Glutamatergic neuron (in vitro differentiated cells): Measurements from ENCODE around the gene FAM234A. TPM values are rescaled to one million over a fixed set of nuclear protein-coding genes. Genes with fewer than 3 reads are reported as not detected.

Experiments
- DNase-seq: peaks from one replicate; pipeline ENCODE4 v3.0.0; 2022
- H3K27ac Mint-ChIP-seq: one replicate; pipeline ENCODE4 v1.8.0; 2020; ENCODE audit warnings: mild to moderate bottlenecking, mixed read lengths, inconsistent platforms; ENCODE audit not compliant: unreplicated experiment
- H3K27me3 Mint-ChIP-seq: one replicate; pipeline ENCODE4 v1.8.0; 2020; ENCODE audit warnings: mild to moderate bottlenecking, moderate library complexity, mixed read lengths, inconsistent platforms; ENCODE audit not compliant: unreplicated experiment
- H3K36me3 Mint-ChIP-seq: one replicate; pipeline ENCODE4 v1.8.0; 2020; ENCODE audit warnings: mild to moderate bottlenecking, mixed read lengths, inconsistent platforms; ENCODE audit not compliant: unreplicated experiment
- H3K4me1 Mint-ChIP-seq: one replicate; pipeline ENCODE4 v1.8.0; 2020; ENCODE audit warnings: mild to moderate bottlenecking, low read depth, mixed read lengths, inconsistent platforms; ENCODE audit not compliant: unreplicated experiment
- H3K4me3 Mint-ChIP-seq: one replicate; pipeline ENCODE4 v1.8.0; 2020; ENCODE audit warnings: mild to moderate bottlenecking, mixed read lengths, inconsistent platforms; ENCODE audit not compliant: unreplicated experiment
- H3K9me3 Mint-ChIP-seq: one replicate; pipeline ENCODE4 v1.8.0; 2020; ENCODE audit warnings: mild to moderate bottlenecking, moderate library complexity, mixed read lengths, inconsistent platforms; ENCODE audit not compliant: unreplicated experiment
- total RNA-seq: library from RNA; stranded (reverse); fragmentation: NEBNext Ultra II Directional; extraction: Animal tissue kit (Norgen Biotek cat#: 25700); gene quantifications from one replicate; pipeline ENCODE4 v1.2.1, GENCODE V29; 2021; ENCODE audit not compliant: unreplicated experiment
- TF ChIP-seq, protein P1 (sequence below): fragments of 200-600 bp; sonication (generic); IDR thresholded peaks from one replicate; pipeline ENCODE4 v1.5.0; 2021; ENCODE audit not compliant: partially characterized antibody, unreplicated experiment

FAM234A gene
- total RNA-seq, 1 donor from 2014 or later = 82.7 TPM

DNA sequence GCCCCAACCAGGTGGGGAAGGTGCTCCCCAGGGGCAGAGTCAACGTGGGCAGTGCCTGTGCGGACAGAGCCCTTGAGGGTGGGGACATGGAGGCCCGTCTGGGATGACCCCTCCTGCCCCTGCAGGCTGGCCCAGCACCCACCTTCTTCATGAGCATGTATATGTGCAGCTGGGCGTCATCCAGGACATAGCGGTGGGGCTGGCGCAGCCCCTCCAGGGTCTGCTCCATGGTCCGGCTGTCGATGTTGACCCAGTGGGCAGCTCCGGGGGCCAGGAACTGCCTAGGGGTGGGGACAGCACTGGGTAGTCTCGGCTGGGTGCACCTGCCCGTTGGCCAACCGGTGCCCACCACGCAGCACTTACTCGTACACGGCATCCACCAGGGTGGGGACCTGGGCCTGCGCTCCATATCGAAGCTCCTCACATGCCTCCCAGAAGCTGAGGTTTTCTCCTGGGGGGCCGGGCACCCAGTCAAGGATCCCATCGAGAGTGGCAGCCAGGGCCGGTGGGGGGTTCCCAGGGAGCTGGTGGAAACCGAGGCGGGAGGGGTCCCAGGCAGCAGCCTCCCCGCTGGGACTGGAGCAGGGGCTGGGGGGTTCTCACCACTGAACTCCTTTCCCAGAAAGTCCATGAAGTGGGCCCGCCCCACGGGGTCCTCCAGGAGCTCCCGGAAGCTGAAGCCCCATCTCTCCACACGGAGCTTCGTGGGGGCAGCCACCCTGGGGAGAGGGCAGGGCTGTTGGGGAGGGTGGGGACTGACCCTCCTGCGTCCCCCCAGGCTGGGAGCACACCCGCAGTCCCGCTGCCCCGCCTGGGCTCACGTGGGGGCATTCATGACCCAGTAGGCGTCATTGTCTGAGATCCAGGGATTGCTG lies 36.0 kb downstream of the FAM234A start:
- peaks cover 11% of the 10 kb centered on the region for H3K27me3 Mint-ChIP-seq

GRCh38 chr16:272633-273546 lies 38.3 kb downstream of the FAM234A start:
- Mint-ChIP-seq H3K36me3 (peaks cover 4% of the 10 kb centered on the region), H3K9me3 (peaks cover 10% of the 10 kb centered on the region), H3K4me1 (peaks cover 1% of the 10 kb centered on the region), H3K27ac (no peak overlapping the region), H3K4me3 (no peak overlapping the region), H3K27me3 (peaks cover 15% of the 10 kb centered on the region)
- DNase-seq = no peak
- TF ChIP-seq, protein P1, sequence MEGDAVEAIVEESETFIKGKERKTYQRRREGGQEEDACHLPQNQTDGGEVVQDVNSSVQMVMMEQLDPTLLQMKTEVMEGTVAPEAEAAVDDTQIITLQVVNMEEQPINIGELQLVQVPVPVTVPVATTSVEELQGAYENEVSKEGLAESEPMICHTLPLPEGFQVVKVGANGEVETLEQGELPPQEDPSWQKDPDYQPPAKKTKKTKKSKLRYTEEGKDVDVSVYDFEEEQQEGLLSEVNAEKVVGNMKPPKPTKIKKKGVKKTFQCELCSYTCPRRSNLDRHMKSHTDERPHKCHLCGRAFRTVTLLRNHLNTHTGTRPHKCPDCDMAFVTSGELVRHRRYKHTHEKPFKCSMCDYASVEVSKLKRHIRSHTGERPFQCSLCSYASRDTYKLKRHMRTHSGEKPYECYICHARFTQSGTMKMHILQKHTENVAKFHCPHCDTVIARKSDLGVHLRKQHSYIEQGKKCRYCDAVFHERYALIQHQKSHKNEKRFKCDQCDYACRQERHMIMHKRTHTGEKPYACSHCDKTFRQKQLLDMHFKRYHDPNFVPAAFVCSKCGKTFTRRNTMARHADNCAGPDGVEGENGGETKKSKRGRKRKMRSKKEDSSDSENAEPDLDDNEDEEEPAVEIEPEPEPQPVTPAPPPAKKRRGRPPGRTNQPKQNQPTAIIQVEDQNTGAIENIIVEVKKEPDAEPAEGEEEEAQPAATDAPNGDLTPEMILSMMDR = no peak

More for the DNA sequence above, 36.0 kb downstream of the FAM234A start:
- TF ChIP-seq, protein P1 = no peak
- H3K27ac Mint-ChIP-seq = no peak overlapping the region
- no peak overlapping the region for H3K4me3 Mint-ChIP-seq
- peaks cover 4% of the 10 kb centered on the region for H3K36me3 Mint-ChIP-seq
- peaks cover 1% of the 10 kb centered on the region for H3K4me1 Mint-ChIP-seq
- peaks cover 10% of the 10 kb centered on the region for H3K9me3 Mint-ChIP-seq
- no peak for DNase-seq

DNA sequence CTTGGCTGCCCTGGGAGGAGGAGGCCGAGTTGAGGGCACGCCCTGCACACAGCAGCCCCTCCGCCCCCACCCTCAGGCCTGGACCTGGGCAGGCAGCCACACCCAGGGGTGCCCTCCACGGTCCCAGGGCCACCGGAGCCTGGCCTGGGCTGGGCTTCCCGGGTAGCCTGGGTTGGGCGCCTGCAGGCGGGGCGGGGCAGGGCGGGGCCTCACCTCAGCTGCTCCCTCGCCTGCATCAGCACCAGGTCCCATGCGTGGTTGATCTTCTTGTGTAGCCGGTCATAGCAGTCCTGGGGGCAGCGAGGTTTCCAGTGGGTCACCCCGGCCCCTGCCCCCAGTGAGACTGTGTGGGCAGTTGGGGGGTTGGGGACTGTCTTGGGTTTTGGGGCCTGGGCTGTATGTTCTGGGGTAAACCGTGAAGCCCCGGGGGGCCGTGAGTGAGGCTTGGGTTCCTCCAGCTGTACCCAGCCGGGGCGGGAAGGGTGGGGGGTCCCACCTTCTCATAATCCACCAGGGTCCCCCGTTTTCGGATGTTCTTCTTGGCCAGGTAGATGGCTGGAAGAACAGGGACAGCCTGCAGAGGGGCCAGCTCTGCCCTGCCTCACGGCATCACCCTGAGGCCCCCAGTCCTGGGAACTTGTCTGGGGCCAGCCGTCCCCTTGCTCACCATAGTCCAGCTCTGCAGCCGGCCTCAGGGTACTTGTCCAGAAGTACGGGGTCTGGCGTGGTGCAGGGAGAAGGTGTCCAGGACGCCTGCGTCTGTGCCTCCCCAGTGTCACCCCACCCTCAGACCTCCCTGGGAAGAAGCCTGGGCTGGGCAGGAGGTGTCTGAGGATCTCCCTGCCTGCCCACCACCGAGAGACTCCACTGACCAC lies 39.2 kb downstream of the FAM234A start:
- DNase-seq = no peak
- Mint-ChIP-seq H3K36me3 (peaks cover 4% of the 10 kb centered on the region), H3K4me1 (peaks cover 1% of the 10 kb centered on the region), H3K27ac (no peak overlapping the region), H3K4me3 (no peak overlapping the region), H3K27me3 (peaks cover 8% of the 10 kb centered on the region), H3K9me3 (peaks cover 4% of the 10 kb centered on the region)
- TF ChIP-seq, protein P1 = no peak

DNA sequence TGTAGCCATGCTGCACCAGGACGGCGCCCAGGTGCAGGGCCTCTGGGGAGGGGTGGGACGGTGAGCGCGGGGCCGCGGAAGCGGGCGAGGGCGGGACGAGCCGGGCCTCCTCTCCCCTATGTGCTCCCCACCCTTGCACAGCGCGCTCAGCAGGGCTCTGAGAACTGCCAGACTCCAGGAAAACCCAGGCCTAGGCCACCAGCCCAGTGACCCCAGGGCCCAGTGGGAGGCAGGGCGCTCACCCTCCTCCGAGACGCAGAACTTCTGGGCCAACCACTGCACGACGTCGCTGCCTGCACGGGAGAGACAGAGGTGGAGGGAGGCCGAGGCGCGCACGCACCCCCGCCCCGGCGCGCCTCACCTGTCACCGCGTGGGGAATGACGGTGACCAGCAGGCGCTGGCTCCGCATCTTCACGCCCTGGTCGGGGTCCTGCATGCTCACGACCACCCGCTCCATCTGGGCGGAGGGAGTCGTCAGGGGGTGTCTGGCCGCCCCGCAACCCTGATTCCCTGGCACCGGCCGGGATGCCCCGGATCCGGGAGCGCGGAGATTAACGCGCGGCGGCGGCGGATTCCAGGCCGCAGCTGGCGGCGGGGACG lies 40.5 kb downstream of the FAM234A start:
- DNase-seq = no peak
- TF ChIP-seq, protein P1 = no peak
- peaks cover 4% of the 10 kb centered on the region for H3K36me3 Mint-ChIP-seq

More for the DNA sequence above, 40.5 kb downstream of the FAM234A start:
- peaks cover 1% of the 10 kb centered on the region for H3K4me1 Mint-ChIP-seq
- peaks cover 9% of the 10 kb centered on the region for H3K27me3 Mint-ChIP-seq
- peak overlapping the region; percentile 63 for H3K4me3 Mint-ChIP-seq
- H3K9me3 Mint-ChIP-seq = peaks cover 4% of the 10 kb centered on the region
- H3K27ac Mint-ChIP-seq = no peak overlapping the region
